Glomerular visceral epithelial cell (primary cell): ENCODE measurements around the gene GLDN.
"Not testable (repeated sequence)": the region's sequence is repeated elsewhere in the genome, so short reads cannot be mapped to it uniquely, and the experiment has no call there.

Source experiments
- DNase-seq: peaks from one replicate; pipeline ENCODE4 v3.0.0-alpha.2; 2016; ENCODE audit errors: extremely low spot score

GLDN gene

DNA sequence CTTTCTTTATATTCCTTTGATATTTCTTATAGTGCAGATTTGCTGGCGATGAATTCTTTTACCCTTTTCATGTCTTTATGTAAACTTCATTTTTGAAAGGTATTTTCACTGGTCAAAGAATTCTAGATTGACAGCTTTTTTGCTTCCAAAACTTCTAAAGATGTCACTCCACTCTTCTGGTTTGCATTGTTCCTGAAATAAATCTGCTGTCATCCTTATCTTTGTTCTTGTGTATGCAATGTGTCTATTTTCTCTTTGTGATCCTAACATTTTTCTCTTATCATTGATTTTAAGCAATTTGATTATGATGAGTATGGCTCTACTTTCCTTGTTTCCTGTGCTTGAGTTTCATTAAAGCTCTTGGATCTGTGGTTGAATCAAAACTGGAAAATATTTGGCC is 103.4 kb downstream of the GLDN start:
- DNase-seq = no peak

DNA sequence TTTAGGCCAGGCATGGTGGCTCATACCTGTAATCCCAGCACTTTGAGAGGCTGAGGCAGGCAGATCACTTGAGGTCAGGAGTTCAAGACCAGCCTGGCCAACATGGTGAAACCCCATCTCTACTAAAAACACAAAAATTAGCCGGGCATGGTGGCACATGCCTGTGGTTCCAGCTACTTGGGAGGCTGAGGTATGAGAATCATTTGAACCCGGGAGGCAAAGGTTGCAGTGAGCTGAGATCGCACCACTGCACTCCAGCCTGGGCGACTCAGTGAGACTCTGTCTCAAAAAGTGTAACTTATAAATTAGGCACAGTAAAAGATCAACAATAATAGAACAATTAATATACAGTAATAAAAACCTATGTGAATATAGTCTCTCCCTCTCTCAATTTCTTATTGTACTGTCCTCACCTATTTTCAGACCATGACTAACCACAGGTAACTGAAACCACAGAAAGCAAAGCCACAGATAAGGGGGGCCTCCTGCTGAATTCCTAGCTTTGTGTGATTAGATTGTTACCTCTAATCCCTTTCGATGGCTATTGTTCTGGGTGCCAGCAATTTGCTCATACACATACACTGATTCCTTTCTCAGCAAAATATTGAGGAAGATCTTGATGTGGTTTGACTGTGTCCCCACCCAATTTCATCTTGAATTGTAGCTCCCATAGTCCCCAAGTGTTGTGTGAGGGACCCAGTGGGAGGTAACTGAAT is 104.7 kb downstream of the GLDN start:
- DNase-seq = not testable (repeated sequence)

DNA sequence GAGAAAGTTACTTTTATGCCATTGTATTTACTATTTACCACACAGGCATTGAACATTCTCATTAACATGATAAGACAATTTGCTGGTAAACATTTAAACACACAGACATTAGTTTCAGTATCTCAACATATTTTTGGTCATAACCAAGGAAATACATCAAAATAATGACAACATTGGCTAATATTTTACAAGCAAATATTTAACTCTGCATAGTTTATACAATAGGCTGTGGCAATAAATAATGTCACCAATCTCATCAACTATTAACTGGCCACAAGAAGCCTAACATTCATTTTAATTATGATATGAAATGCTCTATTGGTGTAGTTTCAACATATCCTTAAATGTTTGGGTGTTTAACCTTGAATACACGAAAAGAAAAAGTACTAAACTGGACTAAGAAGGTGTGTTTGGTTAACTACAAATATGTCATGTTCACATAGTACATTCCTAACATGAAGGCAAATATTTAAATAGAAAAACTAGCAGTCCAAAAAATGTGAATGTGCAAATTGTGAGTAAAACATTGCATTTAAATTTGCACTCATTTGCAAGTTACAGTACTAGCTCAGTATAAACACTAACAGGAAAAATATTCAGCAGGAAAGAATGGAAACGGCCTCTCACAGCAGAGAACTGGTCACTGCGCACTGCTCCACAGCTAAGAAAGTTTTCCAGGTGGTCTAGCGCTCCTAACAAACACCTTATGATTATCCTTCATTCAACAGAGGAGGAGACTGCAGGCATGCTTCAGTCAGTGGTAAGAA is 106.6 kb downstream of the GLDN start:
- no peak for DNase-seq

DNA sequence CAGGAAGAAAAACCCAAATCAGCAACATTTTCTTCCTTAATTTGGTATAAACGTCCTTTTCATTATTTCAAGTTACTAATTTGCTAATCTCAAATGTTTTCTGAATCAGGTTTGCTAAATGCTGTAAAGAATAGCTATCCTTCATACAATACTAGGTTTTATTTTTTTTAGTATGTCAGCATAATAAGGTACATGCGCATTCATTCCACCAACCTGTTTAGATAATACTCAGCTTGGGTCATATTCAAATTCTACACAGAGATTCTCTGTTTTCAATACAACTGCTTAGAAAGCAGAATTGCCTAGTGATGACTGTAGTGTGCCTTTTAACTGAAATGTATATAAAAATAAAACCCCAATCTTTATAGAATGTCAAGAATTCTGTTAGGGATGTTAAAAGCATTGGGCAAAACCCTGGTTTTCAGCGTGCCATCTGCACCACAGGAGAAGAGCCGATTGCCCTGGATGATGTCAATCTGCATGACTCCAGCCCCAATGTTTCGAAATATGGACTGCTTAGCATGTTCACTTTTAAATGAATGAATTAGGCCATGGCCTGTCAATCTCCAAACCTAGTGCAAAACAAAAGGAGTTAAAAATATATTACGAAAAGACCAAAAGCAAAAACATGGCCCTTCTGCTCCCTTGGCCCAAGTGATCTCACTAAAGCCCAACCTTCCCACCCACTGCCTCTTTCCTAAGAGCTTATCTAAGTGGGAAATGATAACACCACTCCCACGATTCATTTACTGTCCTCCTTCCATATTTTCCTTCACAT is 107.4 kb downstream of the GLDN start:
- no peak for DNase-seq

DNA sequence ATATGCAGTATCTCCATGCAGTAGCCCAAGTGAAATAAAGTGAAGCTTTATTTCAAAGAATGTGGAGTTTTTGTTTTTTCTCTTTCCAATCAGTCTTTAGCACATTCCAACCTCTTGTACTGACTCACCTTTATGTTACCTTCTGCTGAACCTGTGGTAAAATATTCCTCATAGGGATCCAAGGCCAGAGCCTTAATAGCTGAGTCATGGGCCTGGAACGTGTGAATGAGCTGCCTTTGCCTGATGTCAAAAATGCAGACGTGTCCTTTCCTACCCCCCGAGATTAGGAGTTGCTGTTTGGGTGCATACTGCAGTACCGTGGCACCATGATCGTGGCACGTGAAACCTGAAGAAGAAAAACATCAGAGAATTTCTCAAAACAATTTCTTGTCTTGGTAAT is 108.5 kb downstream of the GLDN start:
- peak; percentile 58 for DNase-seq
